ENCODE data around the gene ZNF506. TPM values are rescaled to one million over a fixed set of nuclear protein-coding genes. Genes with fewer than 3 reads are reported as not detected.
"Not testable (repeated sequence)": the region's sequence is repeated elsewhere in the genome, so short reads cannot be mapped to it uniquely, and the experiment has no call there.

The ZNF506 gene
- total and polyA plus RNA-seq, 2 experiments from 2014 or later, result 11.8 to 13.3 TPM

DNA sequence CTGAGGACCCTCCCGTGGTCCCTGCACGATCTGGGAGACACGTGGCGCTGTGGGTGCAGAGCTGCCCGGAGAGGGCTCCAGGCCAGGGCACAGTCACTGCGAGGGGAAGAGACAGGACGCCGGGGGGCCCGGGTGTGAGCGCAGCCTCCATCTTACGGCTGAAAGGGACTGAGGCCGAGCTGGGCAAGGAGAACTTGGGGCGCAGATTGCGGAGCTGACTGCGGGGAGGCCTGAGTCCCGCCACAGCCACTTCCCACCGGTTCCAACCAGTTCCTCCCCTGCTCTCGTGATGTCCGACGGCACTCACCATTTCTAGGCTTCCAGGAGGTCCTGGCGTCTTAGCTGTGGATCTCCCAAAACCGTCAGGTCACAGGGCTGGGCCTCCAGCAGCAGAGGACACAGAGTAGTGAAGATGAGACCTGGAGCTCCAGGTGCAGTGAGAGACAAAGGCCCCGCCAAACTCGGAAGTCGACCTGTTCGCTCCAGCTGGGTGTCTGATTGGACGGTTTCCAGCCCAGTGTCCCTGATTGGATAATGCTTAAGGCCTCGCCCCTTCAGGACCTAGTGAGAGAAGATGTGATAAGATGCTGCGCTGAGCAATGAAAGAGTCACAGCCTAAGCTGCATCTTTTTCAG, 39.3 kb upstream of the ZNF506 start:
- Histone ChIP-seq H3K4me1 (ENCODE audit: insufficient read depth) (no peaks in the 10 kb centered on the region), H3K4me2 (ENCODE audit: unreplicated experiment) (no peak overlapping the region), H3K4me3 (no peak overlapping the region), H3K27me3 (replicated peaks; ENCODE audit: insufficient read depth) (no peaks in the 10 kb centered on the region), H3K27ac (no peak overlapping the region), H3F3A (ENCODE audit: insufficient read depth) (peaks cover 2% of the 10 kb centered on the region; the same call in 1 of the 2 replicates), H2AFZ (peak overlapping the region; percentile 38; the same call in 1 of the 2 replicates), H3K79me2 (ENCODE audit: insufficient read depth) (no peaks in the 10 kb centered on the region), H4K20me1 (ENCODE audit: insufficient read depth) (no peaks in the 10 kb centered on the region), H3K9ac (no peak overlapping the region), H3K9me2 (ENCODE audit: insufficient read depth) (no peaks in the 10 kb centered on the region), H3K36me3 (ENCODE audit: low read depth) (no peaks in the 10 kb centered on the region), H3K9me3 (ENCODE audit: low read depth) (no peaks in the 10 kb centered on the region)
- DNase-seq, result no peak
- WGBS, 2 experiments (ENCODE audit: low coverage in 1 of 2, low lambda C conversion rate in 2 of 2, missing lambda C conversion rate in 2 of 2), result 16 to 18% methylated on average over 29 of the region's 29 CpGs
- TF ChIP-seq EZH2phosphoT487 (IDR thresholded peaks at IDR 0.05; ENCODE audit: insufficient read depth, low read depth) (no peak), EZH2 (IDR thresholded peaks at IDR 0.05; ENCODE audit: insufficient read depth, poor library complexity, severe bottlenecking) (no peak)
- in situ Hi-C loops (cut with MboI), result no loop called here

- no peaks in the 10 kb centered on the region for H3F3A ChIP-seq (ENCODE audit: insufficient read depth)
- H3K27ac ChIP-seq, result no peak overlapping the region
- in situ Hi-C loops (cut with MboI), result no loop called here
- H3K4me1 ChIP-seq (ENCODE audit: insufficient read depth), result no peaks in the 10 kb centered on the region
- no peaks in the 10 kb centered on the region for H3K27me3 ChIP-seq (replicated peaks; ENCODE audit: insufficient read depth)
- no peak overlapping the region for H3K4me3 ChIP-seq
- TF ChIP-seq EZH2 (IDR thresholded peaks at IDR 0.05; ENCODE audit: insufficient read depth, poor library complexity, severe bottlenecking) (no peak), EZH2phosphoT487 (IDR thresholded peaks at IDR 0.05; ENCODE audit: insufficient read depth, low read depth) (no peak)
- H3K4me2 ChIP-seq (ENCODE audit: unreplicated experiment), result no peak overlapping the region
- H3K36me3 ChIP-seq (ENCODE audit: low read depth), result no peaks in the 10 kb centered on the region
- H3K9me2 ChIP-seq (ENCODE audit: insufficient read depth), result no peaks in the 10 kb centered on the region
- H3K9me3 ChIP-seq (ENCODE audit: low read depth), result no peaks in the 10 kb centered on the region
- no peak overlapping the region for H3K9ac ChIP-seq
- H3K79me2 ChIP-seq (ENCODE audit: insufficient read depth), result no peaks in the 10 kb centered on the region
- 49 to 58% methylated on average over 2 of the region's 2 CpGs for WGBS, 2 experiments (ENCODE audit: low coverage in 1 of 2, low lambda C conversion rate in 2 of 2, missing lambda C conversion rate in 2 of 2)
- DNase-seq, result no peak
- no peak overlapping the region for H2AFZ ChIP-seq
- no peaks in the 10 kb centered on the region for H4K20me1 ChIP-seq (ENCODE audit: insufficient read depth)
Measured at GRCh38 chr19:19858751-19859150, 37.2 kb upstream of the ZNF506 start.

GRCh38 chr19:19851740-19852139, 30.2 kb upstream of the ZNF506 start:
- H3K9me2 ChIP-seq (ENCODE audit: insufficient read depth); H3K9ac ChIP-seq; H3K4me2 ChIP-seq (ENCODE audit: unreplicated experiment); H3K36me3 ChIP-seq (ENCODE audit: low read depth); H3K4me3 ChIP-seq; H3K79me2 ChIP-seq (ENCODE audit: insufficient read depth); in situ Hi-C loops (cut with MboI); DNase-seq; H3K9me3 ChIP-seq (ENCODE audit: low read depth); H4K20me1 ChIP-seq (ENCODE audit: insufficient read depth); H3F3A ChIP-seq (ENCODE audit: insufficient read depth); H3K4me1 ChIP-seq (ENCODE audit: insufficient read depth); H3K27ac ChIP-seq; H2AFZ ChIP-seq; H3K27me3 ChIP-seq (replicated peaks; ENCODE audit: insufficient read depth): not testable (repeated sequence)
- 17 to 25% methylated on average over 2 of the region's 2 CpGs for WGBS, 2 experiments (ENCODE audit: low coverage in 1 of 2, low lambda C conversion rate in 2 of 2, missing lambda C conversion rate in 2 of 2)

DNA sequence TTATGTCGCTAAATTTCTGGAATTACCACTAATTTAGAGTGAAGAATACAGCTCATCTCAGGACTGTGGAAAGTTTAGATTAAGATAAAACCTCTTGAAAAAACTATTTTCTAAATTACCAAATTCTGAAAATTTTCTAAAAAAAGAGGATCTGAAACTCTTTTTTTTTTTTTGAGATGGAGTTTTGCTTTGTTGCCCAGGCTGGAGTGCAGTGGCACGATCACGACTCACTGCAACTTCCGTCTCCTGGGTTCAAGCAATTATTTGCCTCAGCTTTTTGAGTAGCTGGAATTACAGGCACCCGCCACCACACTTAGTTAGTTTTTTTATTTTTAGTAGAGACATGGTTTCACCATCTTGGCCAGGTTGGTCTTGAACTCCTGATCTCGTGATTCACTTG, 27.5 kb upstream of the ZNF506 start:
- Histone ChIP-seq H3K9me3 (ENCODE audit: low read depth) (no peaks in the 10 kb centered on the region), H3K79me2 (ENCODE audit: insufficient read depth) (no peaks in the 10 kb centered on the region), H3K27me3 (replicated peaks; ENCODE audit: insufficient read depth) (no peaks in the 10 kb centered on the region), H4K20me1 (ENCODE audit: insufficient read depth) (no peaks in the 10 kb centered on the region), H3K9me2 (ENCODE audit: insufficient read depth) (no peaks in the 10 kb centered on the region), H3K4me1 (ENCODE audit: insufficient read depth) (no peaks in the 10 kb centered on the region), H3K9ac (no peak overlapping the region), H3K36me3 (ENCODE audit: low read depth) (no peaks in the 10 kb centered on the region), H2AFZ (no peak overlapping the region), H3F3A (ENCODE audit: insufficient read depth) (no peaks in the 10 kb centered on the region), H3K4me3 (no peak overlapping the region), H3K27ac (no peak overlapping the region), H3K4me2 (ENCODE audit: unreplicated experiment) (no peak overlapping the region)
- WGBS, 2 experiments (ENCODE audit: low coverage in 1 of 2, low lambda C conversion rate in 2 of 2, missing lambda C conversion rate in 2 of 2), result 48 to 55% methylated on average over 6 of the region's 6 CpGs
- no peak for DNase-seq
- in situ Hi-C loops (cut with MboI), result no loop called here
- TF ChIP-seq EZH2phosphoT487 (IDR thresholded peaks at IDR 0.05; ENCODE audit: insufficient read depth, low read depth) (no peak), EZH2 (IDR thresholded peaks at IDR 0.05; ENCODE audit: insufficient read depth, poor library complexity, severe bottlenecking) (no peak)

DNA sequence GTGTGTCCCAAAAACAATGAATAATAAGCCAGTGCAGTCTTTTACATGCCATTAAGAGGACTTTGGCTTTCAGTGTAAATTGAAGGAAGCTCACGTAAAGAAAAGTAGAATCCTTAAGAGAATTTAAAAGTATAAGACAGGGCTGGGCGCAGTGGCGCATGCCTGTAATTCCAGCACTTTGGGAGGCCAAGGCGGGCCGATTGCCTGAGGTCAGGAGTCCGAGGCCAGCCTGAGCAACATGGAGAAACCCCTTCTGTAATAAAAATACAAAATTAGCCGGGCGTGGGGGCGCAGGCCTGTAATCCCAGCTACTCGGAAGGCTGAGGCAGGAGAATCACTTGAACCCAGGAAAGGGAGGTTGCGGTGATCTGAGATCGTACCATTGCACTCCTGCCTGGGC, 26.2 kb upstream of the ZNF506 start:
- WGBS, 2 experiments (ENCODE audit: low coverage in 1 of 2, low lambda C conversion rate in 2 of 2, missing lambda C conversion rate in 2 of 2), result 73 to 75% methylated on average over 12 of the region's 12 CpGs
- Histone ChIP-seq H2AFZ (no peak overlapping the region), H3F3A (ENCODE audit: insufficient read depth) (no peaks in the 10 kb centered on the region), H3K4me1 (ENCODE audit: insufficient read depth) (no peaks in the 10 kb centered on the region), H3K4me2 (ENCODE audit: unreplicated experiment) (no peak overlapping the region), H3K79me2 (ENCODE audit: insufficient read depth) (no peaks in the 10 kb centered on the region), H3K9me3 (ENCODE audit: low read depth) (no peaks in the 10 kb centered on the region), H3K27ac (no peak overlapping the region), H3K4me3 (no peak overlapping the region), H4K20me1 (ENCODE audit: insufficient read depth) (no peaks in the 10 kb centered on the region), H3K36me3 (ENCODE audit: low read depth) (no peaks in the 10 kb centered on the region), H3K27me3 (replicated peaks; ENCODE audit: insufficient read depth) (no peaks in the 10 kb centered on the region), H3K9me2 (ENCODE audit: insufficient read depth) (no peaks in the 10 kb centered on the region), H3K9ac (no peak overlapping the region)
- no peak for DNase-seq
- TF ChIP-seq EZH2 (IDR thresholded peaks at IDR 0.05; ENCODE audit: insufficient read depth, poor library complexity, severe bottlenecking), result no peak
- TF ChIP-seq EZH2phosphoT487 (IDR thresholded peaks at IDR 0.05; ENCODE audit: insufficient read depth, low read depth), result no peak
- in situ Hi-C loops (cut with MboI), result no loop called here

All from GM23248 (cell line).